SK-N-MC (cell line): Measurements from ENCODE around the gene NUP35.

Source experiments
- EZH2 ChIP-seq: fragments of 200-600 bp; sonication (generic); IDR thresholded peaks from one replicate; pipeline ENCODE4 v1.6.1; 2017; ENCODE audit warnings: antibody characterized with exemption
- FOXP2 ChIP-seq: optimal IDR thresholded peaks from 2 replicates; pipeline ENCODE3; 2011; ENCODE audit warnings: mild to moderate bottlenecking, moderate library complexity; ENCODE audit not compliant: insufficient read depth; ENCODE audit errors: extremely low read length, control extremely low read depth
- POLR2AphosphoS5 ChIP-seq: IDR thresholded peaks from 2 replicates; pipeline ENCODE4 v1.6.1; 2012; ENCODE audit warnings: mild to moderate bottlenecking, low read depth, low read length, borderline replicate concordance

DNA sequence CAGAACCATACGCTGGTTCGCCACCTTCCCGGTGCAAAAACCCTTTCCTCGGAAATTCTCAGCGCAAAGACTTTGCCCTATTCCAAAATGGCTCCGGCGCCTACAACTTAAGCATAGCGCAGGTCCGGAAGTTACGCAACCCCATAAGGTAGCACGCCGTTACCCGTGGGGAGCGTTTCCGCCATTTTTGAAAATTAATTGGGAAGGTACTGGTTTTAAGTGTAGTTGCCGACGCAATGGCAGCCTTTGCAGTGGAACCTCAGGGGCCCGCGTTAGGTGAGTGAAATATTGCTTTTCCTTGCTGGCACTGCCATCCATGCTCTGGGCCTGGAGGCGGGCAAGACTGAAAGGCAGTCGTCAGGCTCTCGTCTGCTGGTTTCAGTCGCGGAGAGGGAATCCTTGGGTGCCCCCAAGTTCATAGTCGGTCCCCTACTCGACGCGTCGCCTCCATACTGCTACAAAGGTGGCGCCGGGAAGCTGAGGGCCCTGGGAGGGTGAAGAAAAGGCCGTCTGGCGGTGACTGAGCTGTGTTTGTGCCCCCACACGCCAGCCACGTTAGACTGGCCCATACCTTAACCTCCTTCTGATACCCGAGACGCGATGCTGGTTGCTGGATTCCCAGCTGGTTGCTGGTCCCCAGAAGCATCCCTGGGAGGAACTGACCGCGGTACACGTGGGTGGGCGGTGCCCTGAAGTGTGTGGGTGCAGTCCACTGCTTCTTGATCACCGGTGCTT is at the start of gene NUP35:
- TF ChIP-seq EZH2 (no peak), POLR2AphosphoS5 (peak; percentile 94), FOXP2 (no peak)
